Uterus (tissue), 2 donors: ENCODE data around the gene SULF2.

Source experiments
- POLR2A ChIP-seq, 2 donors: fragments of 450-650 bp; IDR thresholded peaks; one replicate each; pipeline ENCODE4 v1.6.1; 2016; ENCODE audit warnings: antibody characterized with exemption in 2 of 2, mild to moderate bottlenecking in 1 of 2, moderate library complexity in 1 of 2
- TF ChIP-seq, protein P1 (sequence below), 4 experiments: fragments of 200-600 bp in 2 of 4; fragments of 450-650 bp in 2 of 4; sonication (generic) in 2 of 4; IDR thresholded peaks; one replicate each; pipeline ENCODE4 v1.5.1; 2016 to 2019; ENCODE audit warnings: antibody characterized with exemption in 4 of 4, mild to moderate bottlenecking in 2 of 4, moderate library complexity in 1 of 4

DNA sequence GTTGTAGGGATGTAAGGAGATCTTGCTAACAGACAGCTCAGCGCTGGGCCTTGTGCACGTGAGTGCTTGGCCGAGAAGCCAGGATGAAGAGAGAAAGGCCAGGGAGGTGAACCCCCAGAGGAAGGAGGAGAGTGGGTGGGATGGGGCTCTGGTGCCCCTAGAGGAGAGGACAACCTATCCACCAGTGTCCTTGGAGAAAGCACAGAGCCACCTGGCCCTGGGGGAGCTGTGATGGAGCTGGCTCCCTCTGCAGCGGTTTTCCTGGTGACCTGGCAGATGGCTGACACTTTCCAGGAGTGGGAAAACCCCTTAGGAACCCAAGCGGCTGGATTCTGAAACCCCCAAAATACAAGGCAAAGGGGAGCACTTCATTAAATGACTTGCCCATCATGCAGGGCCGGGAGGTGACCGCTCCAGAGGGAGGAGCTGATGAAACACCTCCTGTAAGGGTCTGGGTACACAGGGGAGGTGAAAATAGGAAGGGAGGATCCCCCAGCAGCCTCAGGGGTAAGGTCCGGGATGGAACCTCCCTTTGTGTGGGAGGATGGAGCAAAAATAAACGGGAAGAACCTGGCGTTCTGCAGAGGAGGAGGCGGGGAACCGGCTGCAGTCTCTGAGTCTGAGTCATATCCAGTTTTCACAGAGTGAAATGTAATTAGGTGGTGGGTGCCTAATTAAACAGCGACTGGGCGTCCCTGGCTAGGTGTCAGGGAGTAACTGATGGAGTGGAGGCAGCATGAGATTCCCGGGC lies 80.4 kb downstream of the SULF2 start:
- TF ChIP-seq, protein P1, sequence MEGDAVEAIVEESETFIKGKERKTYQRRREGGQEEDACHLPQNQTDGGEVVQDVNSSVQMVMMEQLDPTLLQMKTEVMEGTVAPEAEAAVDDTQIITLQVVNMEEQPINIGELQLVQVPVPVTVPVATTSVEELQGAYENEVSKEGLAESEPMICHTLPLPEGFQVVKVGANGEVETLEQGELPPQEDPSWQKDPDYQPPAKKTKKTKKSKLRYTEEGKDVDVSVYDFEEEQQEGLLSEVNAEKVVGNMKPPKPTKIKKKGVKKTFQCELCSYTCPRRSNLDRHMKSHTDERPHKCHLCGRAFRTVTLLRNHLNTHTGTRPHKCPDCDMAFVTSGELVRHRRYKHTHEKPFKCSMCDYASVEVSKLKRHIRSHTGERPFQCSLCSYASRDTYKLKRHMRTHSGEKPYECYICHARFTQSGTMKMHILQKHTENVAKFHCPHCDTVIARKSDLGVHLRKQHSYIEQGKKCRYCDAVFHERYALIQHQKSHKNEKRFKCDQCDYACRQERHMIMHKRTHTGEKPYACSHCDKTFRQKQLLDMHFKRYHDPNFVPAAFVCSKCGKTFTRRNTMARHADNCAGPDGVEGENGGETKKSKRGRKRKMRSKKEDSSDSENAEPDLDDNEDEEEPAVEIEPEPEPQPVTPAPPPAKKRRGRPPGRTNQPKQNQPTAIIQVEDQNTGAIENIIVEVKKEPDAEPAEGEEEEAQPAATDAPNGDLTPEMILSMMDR (IDR thresholded peaks at IDR 0.05), result peak in 1 of 4 experiments; percentile 7
- no peak for TF ChIP-seq POLR2A (IDR thresholded peaks at IDR 0.05)
